Stimulated activated CD8-positive, alpha-beta memory T cell treated with anti-CD3 and anti-CD28 coated beads, Interleukin-12 subunit alpha, Interleukin-12 subunit beta, amount 100 ng/mL, for 4 hours (primary cell): ENCODE results near the gene CHST6.
"Not testable (repeated sequence)": the region's sequence is repeated elsewhere in the genome, so short reads cannot be mapped to it uniquely, and the experiment has no call there.

Source experiments
- DNase-seq: peaks from one replicate; pipeline ENCODE4 v3.0.0-alpha.2; 2020; ENCODE audit warnings: low read depth

CHST6 gene

GRCh38 chr16:75502916-75503605 is 7.8 kb upstream of the CHST6 start:
- DNase-seq = no peak

GRCh38 chr16:75501820-75502219 is 6.6 kb upstream of the CHST6 start:
- DNase-seq = not testable (repeated sequence)

DNA sequence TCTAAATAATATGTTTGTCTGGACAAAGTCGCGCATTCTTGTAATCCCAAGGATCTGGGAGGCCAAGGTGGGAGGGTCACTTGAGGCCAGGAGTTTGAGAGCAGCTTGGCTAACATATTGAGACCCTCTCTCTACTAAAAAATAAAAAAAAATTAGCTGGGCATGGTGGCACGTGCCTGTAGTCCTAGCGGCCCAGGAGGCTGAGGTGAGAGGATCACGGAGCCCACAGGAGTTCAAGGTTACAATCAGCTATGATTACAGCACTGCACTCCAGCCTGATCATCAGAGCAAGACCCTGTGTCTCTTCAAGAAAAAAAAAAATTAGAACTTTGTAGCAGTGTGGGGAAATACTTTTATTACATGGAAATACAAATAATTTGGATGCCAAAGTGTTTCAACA is 6.1 kb upstream of the CHST6 start:
- no peak for DNase-seq

GRCh38 chr16:75498605-75499322 is 3.5 kb upstream of the CHST6 start:
- DNase-seq = not testable (repeated sequence)

DNA sequence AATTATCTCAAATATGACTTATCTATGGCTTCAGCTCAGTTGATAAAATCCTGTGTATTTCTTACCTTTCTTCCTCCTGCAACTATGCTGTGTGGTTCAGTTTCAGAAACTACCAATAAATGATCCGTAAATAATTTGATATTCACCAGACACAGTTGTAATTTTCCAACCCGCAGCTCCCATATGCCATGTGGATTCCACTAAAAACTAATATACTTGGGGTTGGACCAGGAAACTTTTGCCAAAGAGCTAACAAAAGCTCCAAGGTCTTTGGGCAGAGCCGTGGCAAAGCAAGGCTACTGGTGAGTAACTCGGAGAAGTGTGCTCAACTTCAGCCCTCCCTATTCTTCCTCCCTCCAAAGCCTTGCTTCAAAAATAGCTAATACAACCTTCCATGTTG is 2.3 kb upstream of the CHST6 start:
- no peak for DNase-seq

DNA sequence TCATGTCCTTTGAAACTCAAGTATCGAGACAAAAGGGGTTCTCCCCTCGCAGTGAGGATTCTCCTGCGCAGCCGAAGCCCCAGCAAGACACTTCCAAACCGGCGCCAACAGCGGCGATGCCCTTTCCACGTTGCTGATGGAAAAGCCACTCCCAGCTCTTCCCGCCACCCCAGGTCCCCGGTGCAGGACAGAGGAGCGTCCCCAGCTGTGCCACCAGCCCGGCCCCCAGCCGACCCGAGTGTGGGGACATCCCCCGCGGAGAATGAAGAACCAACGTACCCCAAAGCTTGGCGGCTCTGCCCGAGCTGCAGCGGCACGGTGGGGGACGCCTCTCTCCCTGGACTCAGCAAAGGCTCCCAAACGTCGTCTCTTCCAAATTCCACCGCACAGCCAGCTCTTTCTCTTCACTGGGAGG is 573 bp downstream of the CHST6 start:
- DNase-seq = no peak

DNA sequence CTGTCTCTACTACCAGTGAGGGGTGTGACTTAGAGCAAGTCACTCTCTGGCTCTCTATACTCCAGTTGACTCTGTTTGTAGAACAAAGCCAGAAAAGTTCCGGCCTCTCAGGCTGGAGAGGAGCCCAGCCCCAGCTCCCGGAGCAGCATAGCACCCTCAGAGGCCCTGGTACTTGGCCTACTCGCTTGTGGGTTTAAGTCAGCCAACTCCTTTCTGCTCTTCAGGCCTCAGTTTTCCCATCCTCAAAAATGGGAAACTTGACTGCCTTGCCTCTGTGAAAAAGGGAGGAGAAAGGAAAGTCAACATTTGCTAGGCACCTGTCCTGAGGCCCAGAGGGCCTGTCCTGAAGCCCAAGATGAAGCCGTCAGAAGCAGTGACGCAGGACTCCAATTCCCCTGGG is 1.1 kb downstream of the CHST6 start:
- DNase-seq = no peak

DNA sequence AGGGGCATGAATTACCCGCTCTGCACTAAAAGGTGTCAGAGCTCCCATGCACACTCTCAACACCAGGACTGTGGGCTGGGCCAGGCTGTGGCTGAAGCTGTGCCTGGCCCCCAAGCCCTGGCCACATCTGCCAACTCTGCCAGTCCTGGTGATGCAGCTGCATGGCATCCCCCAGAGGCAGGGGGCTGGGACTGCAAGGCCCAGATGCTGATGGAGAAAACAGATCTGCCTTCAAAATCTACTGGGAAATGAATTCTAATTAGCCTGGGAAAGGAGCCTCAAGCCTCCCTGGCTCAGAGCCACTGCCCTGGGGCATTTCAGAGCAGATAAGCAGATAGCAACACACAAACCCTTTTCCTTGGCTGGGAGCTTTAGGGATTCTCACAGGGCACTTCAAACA is 3.4 kb downstream of the CHST6 start:
- DNase-seq = no peak

DNA sequence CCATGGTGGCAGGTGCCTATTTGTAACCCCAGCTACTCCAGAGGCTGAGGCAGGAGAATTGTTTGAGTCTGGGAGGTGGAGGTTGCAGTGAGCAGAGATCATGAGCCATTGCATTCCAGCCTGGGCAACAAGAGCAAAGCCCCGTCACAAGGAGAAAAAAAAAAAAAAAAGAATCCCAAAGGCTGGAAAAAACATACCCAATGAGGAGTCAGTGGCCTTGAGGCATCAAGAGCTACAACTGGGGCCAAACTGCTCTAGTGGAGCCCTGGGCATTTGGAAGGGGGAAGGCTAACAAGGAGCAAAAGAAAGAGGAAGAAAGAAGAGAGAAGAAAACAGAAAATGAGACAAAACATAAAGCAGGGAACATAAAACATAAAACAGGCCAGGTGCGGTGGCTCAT is 6.9 kb downstream of the CHST6 start:
- DNase-seq = no peak

DNA sequence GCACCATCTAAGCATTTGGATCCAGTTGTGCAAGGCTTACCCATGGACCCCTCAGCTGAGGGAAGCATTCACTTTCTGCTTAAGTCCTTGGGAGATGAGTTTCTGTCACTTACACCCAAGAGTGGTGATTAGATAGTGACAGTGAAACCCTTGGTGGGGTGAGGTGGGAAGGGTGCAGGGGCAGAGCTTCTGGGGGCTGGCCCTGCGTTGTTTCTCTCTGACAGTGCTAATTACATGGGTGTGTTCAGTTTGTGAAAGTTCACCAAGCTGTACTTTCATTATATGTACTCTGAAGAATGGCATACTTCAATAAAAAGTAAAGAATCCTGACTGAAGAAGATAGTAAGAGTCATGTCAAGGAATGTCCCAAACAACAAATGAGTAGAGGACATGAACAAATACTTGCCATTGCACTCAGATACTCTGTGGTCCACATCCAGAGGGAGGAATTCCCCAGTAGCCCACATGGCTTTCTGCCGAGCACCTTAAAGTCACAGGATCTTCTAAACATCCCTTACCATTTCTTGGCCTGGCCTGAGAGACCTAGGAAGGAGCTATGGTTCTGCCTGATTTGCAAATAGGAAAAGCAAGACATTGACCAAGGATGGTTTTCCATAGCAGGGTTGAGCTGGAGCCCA is 8.4 kb downstream of the CHST6 start:
- no peak for DNase-seq

DNA sequence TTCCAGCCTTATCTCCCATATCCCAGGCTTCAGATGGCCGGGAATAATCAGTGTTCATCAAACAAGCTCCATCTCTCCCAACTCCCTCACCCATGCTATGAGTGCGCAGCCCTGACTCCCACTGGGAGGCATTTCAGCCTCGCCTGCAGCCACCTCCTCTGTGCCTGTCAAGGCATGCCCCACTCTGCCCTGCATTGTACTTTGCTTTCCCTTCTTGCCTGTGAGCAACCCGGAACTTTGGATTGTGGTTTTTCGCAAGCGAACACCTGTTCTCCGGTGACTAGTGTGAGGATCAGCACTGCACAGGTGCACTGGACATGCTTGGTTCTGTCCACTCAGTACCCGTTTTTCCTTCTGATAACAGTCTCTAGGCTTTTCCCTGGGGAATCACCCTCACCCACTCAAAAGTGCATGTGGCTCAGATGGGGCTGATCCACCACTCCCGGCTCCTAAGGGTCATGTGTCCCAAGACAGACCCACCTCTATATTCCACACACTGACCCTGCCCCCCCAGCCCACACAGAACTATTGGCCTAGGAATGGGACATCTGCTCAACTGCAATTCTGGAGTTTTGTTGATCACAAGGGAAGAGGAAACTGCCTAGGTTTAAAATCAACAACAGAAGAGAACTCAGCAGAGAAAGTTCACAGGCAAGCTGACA is 9.1 kb downstream of the CHST6 start:
- DNase-seq = no peak

GRCh38 chr16:75485230-75486013 is 9.8 kb downstream of the CHST6 start:
- DNase-seq = no peak

DNA sequence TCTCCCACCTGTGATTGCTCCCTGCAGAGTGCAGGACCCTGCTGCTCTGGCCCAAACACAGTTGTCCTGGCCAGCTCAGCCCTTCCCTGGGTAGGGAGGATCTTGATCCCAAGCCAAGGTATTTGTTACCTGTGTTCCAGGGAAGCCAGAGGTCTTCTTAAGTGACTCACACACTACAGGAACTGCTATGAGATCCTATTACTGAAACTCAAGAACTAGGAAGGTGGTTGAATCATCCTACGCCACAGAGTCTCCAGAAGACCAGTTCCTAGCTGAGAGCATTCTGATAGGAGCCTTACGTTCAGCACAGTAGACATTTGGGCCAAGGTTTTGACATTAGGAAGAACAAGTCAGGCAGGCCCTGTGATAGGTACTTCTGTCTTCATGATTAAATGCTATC is 12.0 kb downstream of the CHST6 start:
- no peak for DNase-seq

DNA sequence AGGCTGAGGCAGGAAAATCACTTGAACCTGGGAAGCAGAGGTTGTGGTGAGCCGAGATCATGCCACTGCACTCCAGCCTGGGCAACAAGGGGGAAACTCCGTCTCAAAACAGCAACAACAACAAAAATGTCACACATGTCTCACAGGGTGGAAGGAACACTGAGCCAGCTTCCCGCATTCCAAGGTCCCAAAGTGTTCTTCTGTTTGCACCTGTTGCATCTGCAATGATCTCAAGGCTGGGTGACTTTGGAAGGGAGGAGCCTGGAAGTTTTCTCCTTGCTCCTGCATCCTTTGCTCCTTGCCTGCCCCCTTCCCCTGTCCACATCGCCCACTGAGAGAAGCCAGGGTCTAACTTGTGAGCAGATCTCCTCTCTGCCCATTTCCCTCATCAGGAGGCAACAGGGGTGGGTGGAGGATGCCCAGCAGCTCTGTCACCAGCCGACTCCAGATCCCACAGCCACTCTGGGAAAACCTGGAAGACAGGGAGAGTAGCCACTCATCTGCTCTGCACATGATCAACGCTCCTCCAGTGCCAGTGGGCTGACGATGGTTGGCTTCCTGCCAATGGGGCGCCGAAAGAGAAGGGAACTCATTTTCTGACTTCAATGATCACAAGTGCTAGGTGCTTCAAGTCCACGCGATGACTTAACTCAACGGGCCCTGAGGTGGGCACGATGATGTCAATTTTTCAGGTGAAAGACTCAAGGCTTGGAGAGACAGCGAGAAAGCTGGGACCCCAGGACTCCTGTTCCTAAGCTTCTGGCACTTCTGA is 12.6 kb downstream of the CHST6 start:
- DNase-seq = no peak

DNA sequence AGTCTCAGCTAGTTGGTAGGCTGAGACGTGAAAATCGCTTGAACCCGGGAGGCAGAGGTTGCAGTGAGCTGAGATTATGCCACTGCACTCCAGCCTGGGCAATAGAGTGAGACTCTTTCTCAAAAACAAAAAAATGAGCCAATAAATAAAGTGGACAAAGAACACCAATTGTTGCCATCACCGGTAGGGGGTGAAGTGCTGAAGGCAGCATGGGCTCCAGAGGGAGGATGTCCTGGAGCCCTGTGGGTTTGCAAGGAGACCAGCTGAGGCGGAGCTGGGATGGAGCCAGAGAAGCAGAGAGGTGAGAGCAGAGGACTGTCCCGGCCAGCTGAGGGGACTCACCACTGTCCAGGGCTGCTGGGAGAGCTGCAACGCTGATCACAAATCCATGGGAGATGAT is 13.8 kb downstream of the CHST6 start:
- DNase-seq = no peak

- no peak for DNase-seq
Observed at GRCh38 chr16:75479421-75479990, 15.7 kb downstream of the CHST6 start.

DNA sequence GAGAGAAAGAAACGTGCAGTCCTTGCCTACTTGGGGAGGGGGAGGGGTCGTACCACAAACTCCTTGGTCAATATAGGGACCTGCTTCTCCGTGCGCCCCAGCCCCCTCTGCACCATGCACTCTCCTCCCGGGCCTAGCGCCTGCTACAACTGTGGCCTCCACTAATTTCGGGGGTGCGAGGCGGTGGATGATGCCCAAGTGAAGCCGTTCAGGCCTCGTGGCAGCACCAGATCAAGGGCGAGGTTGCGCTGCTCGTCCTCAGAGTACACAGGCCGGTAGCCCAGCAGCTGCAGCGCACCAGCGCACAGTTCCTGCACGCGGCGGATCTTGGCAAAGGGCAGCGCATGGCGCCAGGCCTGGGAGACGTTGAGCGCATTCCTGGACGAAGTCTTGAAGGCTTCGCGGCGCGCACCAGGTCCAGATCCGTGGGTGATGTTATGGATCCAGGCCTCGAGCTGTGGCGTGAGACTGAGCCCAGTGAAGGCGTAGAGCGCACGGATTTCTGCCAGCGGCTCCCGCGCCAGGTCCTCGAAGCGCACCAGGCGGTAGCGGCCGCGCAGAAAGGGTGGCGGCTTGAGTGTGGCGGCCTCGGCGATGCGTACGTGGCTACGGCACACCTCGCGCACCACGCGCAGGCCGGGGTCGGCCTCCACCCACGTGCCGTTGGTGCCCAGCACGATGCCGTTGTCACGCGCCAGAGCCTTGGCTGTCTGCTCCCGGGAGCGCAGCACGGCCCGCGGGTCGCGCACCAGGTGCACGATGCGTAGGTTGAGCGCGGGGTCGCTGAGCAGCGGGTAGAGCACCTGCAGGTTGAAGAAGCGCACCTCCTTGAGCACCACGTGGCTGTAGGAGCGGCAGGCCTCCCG is 16.5 kb downstream of the CHST6 start:
- DNase-seq = no peak

DNA sequence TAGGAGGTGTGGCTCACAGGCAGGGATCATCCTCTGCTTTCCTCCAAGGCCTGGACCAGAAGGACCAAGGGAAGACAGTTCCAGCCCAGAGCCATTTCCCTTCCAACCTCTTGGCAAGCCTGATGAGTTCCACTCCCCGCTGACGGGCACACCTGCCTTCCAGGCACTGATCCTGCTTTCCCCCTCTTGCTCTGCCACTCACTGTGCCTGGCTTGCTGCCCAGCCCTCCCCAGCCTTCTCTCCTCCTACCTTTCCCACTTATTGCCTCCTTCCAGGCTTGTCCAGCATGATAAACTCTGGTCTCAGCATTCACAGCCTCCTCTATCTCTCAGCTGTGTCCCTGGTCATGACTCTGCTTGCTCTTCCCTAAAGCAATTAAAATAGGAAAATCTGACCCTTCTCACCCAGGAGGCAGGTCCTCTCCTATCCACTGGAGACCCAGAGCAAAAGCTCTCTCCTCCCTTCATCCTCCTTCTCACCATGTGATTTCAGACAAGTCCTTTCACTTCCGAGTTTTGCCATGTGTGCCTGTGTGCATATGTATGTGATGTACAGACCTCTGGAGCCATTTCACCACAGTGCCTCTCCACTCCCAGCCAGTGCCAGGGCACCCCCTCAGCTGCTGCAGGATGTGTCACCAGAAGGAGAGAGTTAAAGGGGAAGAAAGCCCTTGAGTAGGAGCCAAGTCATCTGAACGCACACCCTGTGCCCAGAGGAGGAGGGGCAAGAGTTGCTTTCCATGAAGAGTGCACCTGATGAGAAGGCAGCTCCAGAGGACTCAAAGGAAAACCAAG is 17.4 kb downstream of the CHST6 start:
- no peak for DNase-seq

- DNase-seq = no peak
Observed at GRCh38 chr16:75476817-75477216, 18.4 kb downstream of the CHST6 start.
